ENCODE results near the gene CRB3.

GRCh38 chr19:6421075-6422014, 42.7 kb upstream of the CRB3 start:
- TF ChIP-seq EZH2 (IDR thresholded peaks at IDR 0.05; ENCODE audit: low read length, missing control alignments) (no peak), CTCF (conservative IDR thresholded peaks at IDR 0.05 in 1 of 2, IDR thresholded peaks at IDR 0.05 in 1 of 2; ENCODE audit: low read depth in 1 of 2, low read length in 2 of 2) (no peak)
